Spinal cord (tissue), 10 donors: ENCODE data around the gene TYR. TPM values are rescaled to one million over a fixed set of nuclear protein-coding genes. Genes with fewer than 3 reads are reported as not detected.
"Not testable (repeated sequence)": the region's sequence is repeated elsewhere in the genome, so short reads cannot be mapped to it uniquely, and the experiment has no call there.

ENCODE experiments used
- DNase-seq, 6 donors: peaks; one replicate each; pipeline versions ENCODE4 v3.0.0 to v3.0.0-alpha.2; 2013 to 2015; ENCODE audit warnings: low spot score in 6 of 6, low read depth in 4 of 6
- H3K27ac ChIP-seq: one replicate; pipeline ENCODE4 v1.5.1; 2013; ENCODE audit warnings: low read depth, low read length, control low read depth
- H3K27me3 ChIP-seq: one replicate; pipeline ENCODE4 v1.6.1; 2013; ENCODE audit warnings: low read length; ENCODE audit not compliant: control insufficient read depth, insufficient read depth
- H3K36me3 ChIP-seq: one replicate; pipeline ENCODE4 v1.6.1; 2013; ENCODE audit warnings: low read length; ENCODE audit not compliant: control insufficient read depth, insufficient read depth
- H3K4me1 ChIP-seq: one replicate; pipeline ENCODE4 v1.6.1; 2013; ENCODE audit warnings: low read length; ENCODE audit not compliant: control insufficient read depth, insufficient read depth
- H3K4me3 ChIP-seq: one replicate; pipeline ENCODE4 v1.5.1; 2013; ENCODE audit warnings: low read depth, low read length, control low read depth
- H3K9me3 ChIP-seq: one replicate; pipeline ENCODE4 v1.6.1; 2013; ENCODE audit warnings: low read length; ENCODE audit not compliant: control insufficient read depth, insufficient read depth
- WGBS: methylation state at CpG from one replicate; pipeline ENCODE4 v1.1.5; 2013; ENCODE audit warnings: missing lambda C conversion rate; ENCODE audit not compliant: insufficient coverage; 5-methylcytosine and 5-hydroxymethylcytosine counted together
- polyA plus RNA-seq, 2 donors: library from polyadenylated mRNA; unstranded; fragments of 120-200 nt; gene quantifications; one replicate each; pipeline ENCODE4 v1.2.1, GENCODE V29; 2013; ENCODE audit not compliant: insufficient read length in 2 of 2
- total RNA-seq, 2 donors: library from RNA; depleted of rRNA in 1 of 2; stranded (reverse); fragments of 120-200 nt in 1 of 2; fragments of >200 nt in 1 of 2; gene quantifications; one replicate each; pipeline versions ENCODE4 v1.2.3 to v1.2.4, GENCODE V29; 2013 to 2014
- donor health status: healthy.

Gene TYR
- total and polyA plus RNA-seq, 4 donors: 0.20 to 0.61 TPM; not detected in 2

DNA sequence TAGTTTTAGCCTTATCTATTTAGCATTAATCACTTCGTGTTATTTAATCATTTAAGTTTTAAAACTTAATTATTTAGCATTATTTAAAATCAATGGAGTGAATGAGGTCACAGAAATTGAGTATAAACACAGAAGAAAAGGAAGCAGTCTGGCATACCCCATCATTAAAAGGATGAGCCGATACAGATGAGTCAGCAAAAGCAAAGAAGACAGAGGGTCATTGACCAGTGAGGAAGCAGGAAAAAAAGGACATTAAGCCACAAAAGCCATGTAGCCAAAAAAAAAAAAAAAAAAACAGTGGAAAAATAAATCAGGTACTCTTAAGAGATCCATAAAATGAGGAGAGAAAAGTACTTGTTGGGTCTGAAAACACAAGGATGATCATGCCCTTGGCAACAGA, 71.5 kb downstream of the TYR start:
- Histone ChIP-seq H3K4me1 (no peaks in the 10 kb centered on the region), H3K9me3 (no peaks in the 10 kb centered on the region), H3K36me3 (no peaks in the 10 kb centered on the region), H3K27ac (no peak overlapping the region), H3K4me3 (no peak overlapping the region), H3K27me3 (no peaks in the 10 kb centered on the region)
- no peak for DNase-seq
- no CpG with 5 or more reads among the region's 2 CpGs for WGBS

DNA sequence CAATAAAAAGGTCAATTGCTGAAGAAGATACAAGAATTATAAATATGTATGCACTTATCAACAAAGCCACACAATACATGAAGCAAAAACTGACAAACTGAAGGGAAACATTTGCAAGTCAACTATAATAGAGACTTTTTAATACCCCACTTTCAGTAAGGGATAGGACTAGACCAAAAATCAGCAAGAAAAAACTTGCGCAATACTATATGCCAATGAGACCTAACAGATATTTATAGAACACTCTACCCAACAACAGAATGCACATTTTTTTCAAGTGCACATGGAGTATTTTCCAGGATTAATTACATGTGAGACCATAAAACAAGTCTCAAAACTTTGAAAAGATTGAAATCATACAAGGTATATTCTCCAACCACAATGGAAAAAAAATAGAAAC, 83.8 kb downstream of the TYR start:
- not testable (repeated sequence) for H3K36me3 ChIP-seq, DNase-seq, H3K4me3 ChIP-seq, H3K27ac ChIP-seq, H3K9me3 ChIP-seq, H3K4me1 ChIP-seq, H3K27me3 ChIP-seq
- WGBS: no CpG with 5 or more reads among the region's 1 CpG

DNA sequence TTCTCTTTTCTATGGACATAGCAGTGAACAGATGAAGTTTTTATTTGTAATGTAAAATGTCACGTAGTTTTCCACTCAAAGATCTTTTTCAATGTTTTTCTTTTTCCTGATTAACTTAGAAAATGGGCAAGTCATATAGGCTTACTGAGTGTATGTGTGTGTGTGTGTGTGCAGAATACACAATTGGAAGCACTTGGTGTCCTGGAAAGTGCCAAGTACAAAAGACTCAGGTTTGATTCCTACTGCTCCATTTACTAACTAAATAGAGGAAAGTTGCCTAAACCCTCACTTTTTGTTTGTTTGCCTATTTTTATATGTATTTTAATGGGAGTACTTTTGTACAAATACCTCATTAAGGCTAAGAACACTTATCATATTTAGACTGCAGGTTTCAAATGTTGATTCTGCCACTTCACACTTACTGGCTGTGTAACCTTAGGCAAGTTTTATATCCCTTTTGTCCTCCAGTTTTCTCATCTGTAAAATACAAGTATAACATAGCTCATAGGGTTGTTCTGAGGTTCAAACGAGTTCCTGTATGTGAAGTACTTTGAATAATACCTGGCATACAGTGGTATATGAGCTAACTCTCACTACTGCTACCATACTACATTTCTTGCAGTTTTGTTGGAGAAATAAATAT, 90.1 kb downstream of the TYR start:
- Histone ChIP-seq H3K4me3 (no peak overlapping the region), H3K9me3 (no peaks in the 10 kb centered on the region), H3K4me1 (no peaks in the 10 kb centered on the region), H3K27me3 (no peaks in the 10 kb centered on the region), H3K27ac (no peak overlapping the region), H3K36me3 (no peaks in the 10 kb centered on the region)
- WGBS: no CpG with 5 or more reads among the region's 2 CpGs
- no peak for DNase-seq

DNA sequence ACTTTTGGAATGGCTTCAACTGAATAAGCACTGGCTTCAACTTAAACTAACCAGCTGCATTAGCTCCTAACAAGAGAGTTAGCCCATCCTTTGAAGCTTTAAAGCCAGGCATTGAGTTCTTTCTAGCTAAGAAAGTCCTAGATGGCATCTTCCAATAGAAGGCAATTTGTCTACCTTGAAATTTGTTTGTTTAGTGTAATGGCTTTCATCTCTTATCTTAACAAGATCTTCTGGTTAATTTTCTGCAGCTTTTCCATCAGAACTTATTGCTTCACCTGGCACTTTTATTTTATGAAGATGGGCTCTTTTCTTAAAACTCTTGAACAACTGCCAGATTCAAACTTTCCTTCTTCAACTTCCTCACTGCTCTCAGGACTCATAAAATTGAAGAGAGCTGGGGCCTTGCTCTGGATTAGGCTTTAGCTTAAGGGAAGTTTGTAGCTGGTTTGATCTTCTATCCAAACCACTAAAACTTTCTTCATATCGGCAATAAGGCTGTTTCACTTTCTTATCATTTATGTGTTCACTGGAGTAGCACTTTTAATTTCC, 94.9 kb downstream of the TYR start:
- no CpG with 5 or more reads among the region's 1 CpG for WGBS
- H3K4me3 ChIP-seq, H3K27ac ChIP-seq, DNase-seq, H3K27me3 ChIP-seq, H3K9me3 ChIP-seq, H3K36me3 ChIP-seq, H3K4me1 ChIP-seq: not testable (repeated sequence)

DNA sequence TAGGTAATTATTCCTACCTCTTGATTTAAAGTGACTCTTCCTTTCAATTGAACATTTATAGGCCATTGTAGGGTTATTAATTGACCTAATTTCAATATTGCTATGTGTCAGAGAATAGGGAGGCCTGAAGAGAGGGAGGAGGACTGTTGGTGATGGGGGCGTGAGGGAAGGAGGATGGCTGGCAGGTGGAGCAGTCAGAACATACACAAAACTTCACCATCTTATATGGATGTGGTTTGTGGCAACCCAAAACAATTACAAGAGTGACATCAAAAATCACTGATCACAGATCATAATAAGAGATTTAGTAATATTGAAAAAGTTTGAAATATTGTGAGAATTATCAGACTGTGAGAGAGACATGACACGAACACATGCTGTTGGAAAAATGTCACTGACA, 95.5 kb downstream of the TYR start:
- WGBS: no CpG with 5 or more reads among the region's 2 CpGs
- not testable (repeated sequence) for H3K9me3 ChIP-seq, H3K4me3 ChIP-seq, H3K27me3 ChIP-seq, H3K36me3 ChIP-seq, H3K4me1 ChIP-seq, DNase-seq, H3K27ac ChIP-seq

DNA sequence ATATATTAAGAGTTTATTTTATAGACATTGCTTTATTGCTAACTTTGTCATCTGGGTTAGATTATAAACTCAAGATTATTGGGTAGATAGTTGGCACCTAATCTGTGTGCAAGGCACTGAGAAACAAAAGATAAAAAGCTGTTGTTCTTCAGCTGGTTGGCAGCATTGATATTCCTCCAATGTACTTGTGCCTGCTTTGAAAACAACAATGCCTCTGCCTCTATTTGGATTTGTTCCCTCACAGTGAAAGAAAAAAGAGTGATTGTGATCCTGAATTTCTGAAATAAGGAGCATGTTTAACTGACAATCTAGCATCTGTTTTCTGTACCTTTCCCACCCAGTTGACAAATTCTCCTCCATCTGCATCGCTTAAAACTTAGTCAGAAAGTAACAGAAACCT, 98.3 kb downstream of the TYR start:
- H3K4me1 ChIP-seq: no peaks in the 10 kb centered on the region
- H3K36me3 ChIP-seq: no peaks in the 10 kb centered on the region
- H3K27me3 ChIP-seq: no peaks in the 10 kb centered on the region
- no peak overlapping the region for H3K27ac ChIP-seq
- H3K4me3 ChIP-seq: no peak overlapping the region
- no peaks in the 10 kb centered on the region for H3K9me3 ChIP-seq
- peak in 2 of 6 donors; percentile 15 for DNase-seq
- no CpG with 5 or more reads among the region's 1 CpG for WGBS

DNA sequence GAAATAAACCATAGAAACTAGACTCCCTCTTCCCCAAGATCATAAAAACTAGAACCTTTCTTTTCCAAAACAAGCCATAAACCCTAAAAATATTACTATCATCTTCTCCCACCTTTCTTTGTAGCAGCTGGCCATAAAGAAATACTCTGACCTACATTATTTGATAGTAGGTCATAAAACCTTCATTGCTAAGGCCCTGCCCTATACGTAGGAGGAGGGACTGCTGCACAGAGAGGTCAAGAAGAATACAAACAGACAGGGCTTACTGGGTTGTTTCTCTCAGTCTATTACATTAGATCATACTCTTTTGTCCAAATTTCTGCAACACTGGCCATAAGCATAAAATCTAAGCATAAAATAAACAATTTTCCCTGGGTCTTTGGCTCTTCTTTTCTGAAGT, 101.5 kb downstream of the TYR start:
- H3K27me3 ChIP-seq: no peaks in the 10 kb centered on the region
- H3K4me3 ChIP-seq: no peak overlapping the region
- H3K9me3 ChIP-seq: no peaks in the 10 kb centered on the region
- no peaks in the 10 kb centered on the region for H3K4me1 ChIP-seq
- H3K36me3 ChIP-seq: no peaks in the 10 kb centered on the region
- no peak for DNase-seq
- WGBS: no CpG with 5 or more reads among the region's 1 CpG
- H3K27ac ChIP-seq: no peak overlapping the region

DNA sequence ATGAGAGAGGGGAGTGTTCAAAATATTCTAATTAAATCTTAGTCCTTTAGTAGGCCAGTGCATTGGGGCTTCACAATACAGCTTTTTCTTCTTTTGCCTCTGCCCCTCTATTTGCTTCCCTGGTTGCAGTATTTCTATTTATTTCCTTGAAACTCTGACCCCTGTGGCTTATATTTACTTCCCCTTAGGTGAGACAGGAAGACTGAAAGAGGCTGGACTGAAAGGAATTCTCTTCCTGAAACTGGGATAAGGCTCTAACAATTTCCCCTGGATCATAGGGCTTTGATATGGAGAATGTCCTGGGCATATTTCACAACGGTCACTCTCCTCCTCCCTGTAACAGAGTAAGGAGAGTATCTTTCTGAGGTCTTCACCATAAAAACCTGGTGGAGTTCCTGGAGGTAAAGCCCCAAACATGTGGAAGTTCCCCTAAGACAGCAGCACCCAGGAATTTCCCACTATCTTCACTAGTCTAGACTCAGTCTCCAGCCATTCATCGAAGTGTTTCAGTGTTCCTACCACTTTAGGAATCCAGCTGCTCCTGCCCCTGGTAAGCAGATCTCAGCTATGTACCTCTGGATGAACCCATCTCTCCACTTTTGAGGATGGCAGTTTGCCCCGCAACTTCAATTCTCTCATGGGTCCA, 103.5 kb downstream of the TYR start:
- not testable (repeated sequence) for H3K27me3 ChIP-seq, H3K36me3 ChIP-seq, DNase-seq, H3K4me1 ChIP-seq, H3K4me3 ChIP-seq, H3K9me3 ChIP-seq, H3K27ac ChIP-seq
- WGBS: 83% methylated on average over 1 of the region's 3 CpGs

DNA sequence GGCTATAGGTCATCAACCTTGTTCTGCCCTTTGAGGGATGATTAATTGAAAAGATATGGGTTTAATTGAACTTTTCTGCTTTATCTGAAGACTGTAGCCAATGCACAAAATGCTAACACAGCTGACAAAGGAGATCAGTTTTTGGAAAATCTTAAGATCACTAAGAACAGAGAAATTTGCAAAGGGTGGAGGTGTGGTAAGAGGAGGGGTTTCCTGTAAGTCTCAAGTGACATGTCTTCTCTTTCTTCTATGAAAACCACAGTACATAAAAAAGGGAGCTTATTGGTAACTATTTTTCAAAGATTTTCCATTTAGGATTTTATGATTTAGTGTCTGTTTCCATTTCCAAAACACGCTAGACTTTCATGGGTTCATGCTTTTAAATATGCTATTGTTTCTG, 108.9 kb downstream of the TYR start:
- WGBS: no CpG with 5 or more reads among the region's 1 CpG
- not testable (repeated sequence) for H3K36me3 ChIP-seq, DNase-seq, H3K9me3 ChIP-seq, H3K4me1 ChIP-seq, H3K27me3 ChIP-seq, H3K27ac ChIP-seq, H3K4me3 ChIP-seq

DNA sequence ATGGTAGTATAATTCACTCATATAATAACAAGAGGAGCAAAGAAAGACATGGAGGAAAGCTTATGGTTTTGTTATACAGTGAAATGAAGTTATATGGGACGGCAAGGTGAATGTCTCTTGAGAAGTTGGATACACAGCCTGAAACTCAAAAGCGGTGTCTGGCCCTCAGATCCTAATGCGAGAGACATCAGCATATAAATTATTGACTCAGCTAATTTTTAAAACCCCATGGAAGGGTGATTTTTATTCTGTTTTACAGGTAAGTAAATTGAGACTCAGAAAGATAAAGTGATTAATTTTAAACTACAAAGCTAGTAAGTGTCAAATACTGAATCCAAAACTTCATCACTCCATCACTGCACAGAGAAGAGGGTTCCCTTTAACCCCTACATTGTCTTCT, 110.3 kb downstream of the TYR start:
- H3K36me3 ChIP-seq, DNase-seq, H3K27me3 ChIP-seq, H3K9me3 ChIP-seq, H3K27ac ChIP-seq, H3K4me1 ChIP-seq, H3K4me3 ChIP-seq: not testable (repeated sequence)
- WGBS: 83% methylated on average over 1 of the region's 3 CpGs
